NAMALWA (cell line): ENCODE measurements around the gene CDH13.

Source experiments
- DNase-seq: peaks from one replicate; pipeline ENCODE4 v3.0.0-alpha.2; 2015; ENCODE audit warnings: low spot score

Gene CDH13

GRCh38 chr16:82954224-82954929, 327.6 kb downstream of the CDH13 start:
- no peak for DNase-seq

- no peak for DNase-seq
Measured at GRCh38 chr16:82955741-82956348, 329.1 kb downstream of the CDH13 start.

GRCh38 chr16:82957212-82957611, 330.4 kb downstream of the CDH13 start:
- no peak for DNase-seq

GRCh38 chr16:82960918-82961317, 334.1 kb downstream of the CDH13 start:
- DNase-seq = no peak

GRCh38 chr16:82963653-82964052, 336.9 kb downstream of the CDH13 start:
- DNase-seq = no peak

GRCh38 chr16:82965808-82966207, 339.0 kb downstream of the CDH13 start:
- DNase-seq = no peak

GRCh38 chr16:82967424-82967823, 340.7 kb downstream of the CDH13 start:
- DNase-seq = no peak

- no peak for DNase-seq
Measured at GRCh38 chr16:82971126-82971525, 344.4 kb downstream of the CDH13 start.

- no peak for DNase-seq
Measured at GRCh38 chr16:82972331-82972919, 345.7 kb downstream of the CDH13 start.

- DNase-seq = no peak
Measured at GRCh38 chr16:82979406-82980111, 352.8 kb downstream of the CDH13 start.

GRCh38 chr16:82980810-82981209, 354.0 kb downstream of the CDH13 start:
- DNase-seq = no peak

GRCh38 chr16:82987767-82988166, 361.0 kb downstream of the CDH13 start:
- no peak for DNase-seq

- DNase-seq = no peak
Measured at GRCh38 chr16:82990155-82990554, 363.4 kb downstream of the CDH13 start.

- DNase-seq = no peak
Measured at GRCh38 chr16:82991410-82991809, 364.6 kb downstream of the CDH13 start.

GRCh38 chr16:82991966-82992675, 365.4 kb downstream of the CDH13 start:
- DNase-seq = no peak

- DNase-seq = no peak
Measured at GRCh38 chr16:82992786-82993185, 366.0 kb downstream of the CDH13 start.

GRCh38 chr16:82993415-82993814, 366.6 kb downstream of the CDH13 start:
- no peak for DNase-seq

GRCh38 chr16:82993926-82994325, 367.2 kb downstream of the CDH13 start:
- no peak for DNase-seq

GRCh38 chr16:82995286-82995923, 368.6 kb downstream of the CDH13 start:
- DNase-seq = no peak

- no peak for DNase-seq
Measured at GRCh38 chr16:82995924-82996441, 369.2 kb downstream of the CDH13 start.

- DNase-seq = no peak
Measured at GRCh38 chr16:82996814-82997213, 370.0 kb downstream of the CDH13 start.

GRCh38 chr16:82999711-83000110, 372.9 kb downstream of the CDH13 start:
- no peak for DNase-seq
